Choroid plexus epithelial cell (primary cell): ENCODE measurements around the gene ACKR2.
A peak's percentile ranks its signal among the peaks of the same experiment; 100 is the strongest.

Experiments
- DNase-seq: peaks from one replicate; pipeline ENCODE4 v3.0.0-alpha.2; 2010; ENCODE audit warnings: low read depth
- H3K4me3 ChIP-seq: 2 replicates; pipeline ENCODE4 v1.5.1; 2011; ENCODE audit warnings: low read depth, mild to moderate bottlenecking, control low read depth, low read length, moderate library complexity
- CTCF ChIP-seq: conservative IDR thresholded peaks from 2 replicates; pipeline ENCODE4 v1.5.1; 2011; ENCODE audit warnings: low read depth, mild to moderate bottlenecking, control low read depth, inconsistent platforms, low read length, moderate library complexity

Gene ACKR2

DNA sequence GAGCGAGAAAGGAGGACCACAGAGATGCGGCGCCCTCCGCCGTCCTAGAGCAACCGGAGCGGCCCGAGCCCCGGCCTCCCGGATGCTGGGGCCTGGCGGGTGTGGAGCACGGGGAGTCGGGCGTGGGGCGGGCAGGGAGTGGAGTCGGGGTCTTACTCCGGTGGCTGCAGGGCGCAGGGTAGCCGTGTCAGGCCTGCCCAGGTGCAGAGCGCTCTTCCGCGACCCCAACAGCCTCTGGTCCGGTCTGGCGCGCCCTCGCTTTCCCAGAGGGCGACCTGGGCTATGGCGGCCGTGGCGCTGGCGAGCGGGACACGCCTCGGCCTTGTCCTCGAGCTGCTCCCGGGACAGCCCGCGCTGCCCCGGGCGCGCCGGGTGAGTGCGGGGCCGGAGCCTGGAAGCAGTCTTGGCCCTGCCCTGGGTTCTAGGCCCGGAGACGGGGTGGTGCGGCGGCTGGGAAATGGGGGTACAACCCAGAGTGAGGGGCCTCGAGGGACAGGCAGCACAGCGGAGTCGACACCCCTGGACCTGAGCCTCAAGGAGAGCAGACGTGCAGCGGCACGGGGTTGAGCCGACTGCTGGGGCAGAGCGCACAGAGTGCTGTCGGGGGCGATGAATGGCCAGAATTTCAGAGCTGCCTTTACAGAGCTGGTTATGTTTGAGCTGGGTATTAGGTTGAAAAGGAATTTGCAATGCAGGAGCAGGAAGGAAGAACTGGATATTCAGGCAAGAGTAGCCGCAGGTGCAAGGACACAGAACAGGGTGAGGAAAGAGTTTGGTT lies 97.0 kb downstream of the ACKR2 start, which contains the start of gene ZNF662:
Gene ZNF662, plus strand, starts transcription at position 73 of the 778 bp plus-strand sequence. CDS start 1,973 bp downstream, outside the sequence.
- peak; percentile 42 for DNase-seq
- no peak for TF ChIP-seq CTCF
- H3K4me3 ChIP-seq = peak within 1 kb of the TSS; percentile 64

GRCh38 chr3:42906848-42907183 lies 97.6 kb downstream of the ACKR2 start:
- TF ChIP-seq CTCF = no peak
- H3K4me3 ChIP-seq = peak overlapping the region; percentile 64
- DNase-seq = peak; percentile 12

GRCh38 chr3:42908675-42909074 lies 99.4 kb downstream of the ACKR2 start:
- no peak for DNase-seq
- TF ChIP-seq CTCF = no peak
- H3K4me3 ChIP-seq = no peak overlapping the region

- DNase-seq = no peak
- H3K4me3 ChIP-seq = no peak overlapping the region
- TF ChIP-seq CTCF = no peak
Measured at GRCh38 chr3:42911551-42911950, 102.3 kb downstream of the ACKR2 start.

- no peak overlapping the region for H3K4me3 ChIP-seq
- no peak for TF ChIP-seq CTCF
- DNase-seq = no peak
Measured at GRCh38 chr3:42914771-42915515, 105.7 kb downstream of the ACKR2 start.
